Neuron (in vitro differentiated cells): ENCODE measurements around the gene TPRX2.
"Not testable (repeated sequence)": the region's sequence is repeated elsewhere in the genome, so short reads cannot be mapped to it uniquely, and the experiment has no call there.

ENCODE experiments used
- H2AFZ ChIP-seq: one replicate; pipeline ENCODE4 v1.6.1; 2013; ENCODE audit warnings: low read depth, mild to moderate bottlenecking, inconsistent platforms, low read length, moderate library complexity
- H3K27me3 ChIP-seq: one replicate; pipeline ENCODE4 v1.6.1; 2013; ENCODE audit warnings: low read length; ENCODE audit not compliant: insufficient read depth
- H3K36me3 ChIP-seq: one replicate; pipeline ENCODE4 v1.6.1; 2013; ENCODE audit warnings: low read length; ENCODE audit not compliant: insufficient read depth
- H3K4me1 ChIP-seq: one replicate; pipeline ENCODE4 v1.6.1; 2013; ENCODE audit warnings: low read length; ENCODE audit not compliant: insufficient read depth
- H3K4me3 ChIP-seq: 2 replicates; pipeline ENCODE4 v1.5.1; 2013; ENCODE audit warnings: mild to moderate bottlenecking, low read length, moderate library complexity
- H3K9me3 ChIP-seq: one replicate; pipeline ENCODE4 v1.6.1; 2013; ENCODE audit warnings: low read length

The TPRX2 gene

DNA sequence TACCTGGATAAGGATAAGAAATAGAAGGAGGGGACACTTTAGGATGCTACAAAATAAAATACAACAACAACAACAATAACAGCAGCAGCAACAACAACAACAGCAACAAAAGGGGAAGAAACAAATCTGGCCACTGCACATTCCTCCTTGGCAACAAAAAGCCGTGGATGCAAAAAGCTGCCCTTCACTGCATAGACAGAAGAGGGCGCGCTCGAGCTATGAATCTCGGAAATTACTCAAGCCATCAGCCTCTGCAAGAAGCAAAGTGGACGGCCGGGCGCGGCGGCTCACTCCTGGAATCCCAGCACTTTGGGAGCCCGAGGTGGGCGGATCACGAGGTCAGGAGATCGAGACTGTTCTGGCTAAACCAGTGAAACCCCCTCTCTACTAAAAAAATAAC lies 50.3 kb downstream of the TPRX2 start:
- H3K4me1 ChIP-seq, H3K36me3 ChIP-seq, H3K4me3 ChIP-seq, H2AFZ ChIP-seq, H3K27me3 ChIP-seq, H3K9me3 ChIP-seq: not testable (repeated sequence)

- not testable (repeated sequence) for H3K27me3 ChIP-seq, H3K9me3 ChIP-seq, H3K4me3 ChIP-seq, H3K4me1 ChIP-seq, H3K36me3 ChIP-seq, H2AFZ ChIP-seq
Observed at GRCh38 chr19:47910191-47910590, 51.2 kb downstream of the TPRX2 start.
